Glutamatergic neuron (in vitro differentiated cells): ENCODE measurements around the gene DAGLA. TPM values are rescaled to one million over a fixed set of nuclear protein-coding genes. Genes with fewer than 3 reads are reported as not detected.
A peak's percentile ranks its signal among the peaks of the same experiment; 100 is the strongest.

Experiments
- DNase-seq: peaks from one replicate; pipeline ENCODE4 v3.0.0; 2022
- H3K27ac Mint-ChIP-seq: one replicate; pipeline ENCODE4 v1.8.0; 2020; ENCODE audit warnings: mild to moderate bottlenecking, mixed read lengths, inconsistent platforms; ENCODE audit not compliant: unreplicated experiment
- H3K27me3 Mint-ChIP-seq: one replicate; pipeline ENCODE4 v1.8.0; 2020; ENCODE audit warnings: mild to moderate bottlenecking, moderate library complexity, mixed read lengths, inconsistent platforms; ENCODE audit not compliant: unreplicated experiment
- H3K36me3 Mint-ChIP-seq: one replicate; pipeline ENCODE4 v1.8.0; 2020; ENCODE audit warnings: mild to moderate bottlenecking, mixed read lengths, inconsistent platforms; ENCODE audit not compliant: unreplicated experiment
- H3K4me1 Mint-ChIP-seq: one replicate; pipeline ENCODE4 v1.8.0; 2020; ENCODE audit warnings: mild to moderate bottlenecking, low read depth, mixed read lengths, inconsistent platforms; ENCODE audit not compliant: unreplicated experiment
- H3K4me3 Mint-ChIP-seq: one replicate; pipeline ENCODE4 v1.8.0; 2020; ENCODE audit warnings: mild to moderate bottlenecking, mixed read lengths, inconsistent platforms; ENCODE audit not compliant: unreplicated experiment
- H3K9me3 Mint-ChIP-seq: one replicate; pipeline ENCODE4 v1.8.0; 2020; ENCODE audit warnings: mild to moderate bottlenecking, moderate library complexity, mixed read lengths, inconsistent platforms; ENCODE audit not compliant: unreplicated experiment
- total RNA-seq: library from RNA; stranded (reverse); fragmentation: NEBNext Ultra II Directional; extraction: Animal tissue kit (Norgen Biotek cat#: 25700); gene quantifications from one replicate; pipeline ENCODE4 v1.2.1, GENCODE V29; 2021; ENCODE audit not compliant: unreplicated experiment
- TF ChIP-seq, protein P1 (sequence below): fragments of 200-600 bp; sonication (generic); IDR thresholded peaks from one replicate; pipeline ENCODE4 v1.5.0; 2021; ENCODE audit not compliant: partially characterized antibody, unreplicated experiment

The DAGLA gene
- total RNA-seq, 1 donor from 2014 or later: 9.6 TPM

DNA sequence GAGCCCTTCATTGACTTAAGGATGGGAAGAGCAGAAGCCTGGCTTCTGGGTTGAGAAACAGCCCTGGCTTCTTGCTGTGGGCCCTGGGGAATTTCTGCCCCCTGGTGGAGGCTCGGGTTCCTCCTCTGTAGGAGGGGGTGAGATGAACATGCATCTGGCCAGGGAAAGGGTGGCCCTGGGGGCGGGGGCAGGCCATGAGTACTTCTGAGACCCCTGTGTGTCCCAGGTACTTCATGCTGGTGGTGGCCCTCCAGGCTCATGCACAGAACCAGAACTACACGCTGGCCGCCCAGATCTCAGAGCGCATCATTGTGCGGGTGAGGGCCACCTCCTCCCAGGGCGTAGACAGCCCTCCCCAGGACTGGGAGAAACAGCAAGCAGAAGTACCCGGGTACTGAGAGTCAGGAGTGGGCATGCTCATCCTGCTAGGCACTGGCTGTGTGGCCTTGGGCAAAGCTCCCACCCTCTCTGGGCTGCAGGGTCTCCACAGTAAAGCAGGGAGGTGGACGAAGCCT, 96.4 kb downstream of the DAGLA start:
- Mint-ChIP-seq H3K36me3 (no peaks in the 10 kb centered on the region), H3K4me1 (peaks cover 1% of the 10 kb centered on the region), H3K9me3 (peaks cover 5% of the 10 kb centered on the region), H3K4me3 (no peak overlapping the region), H3K27ac (no peak overlapping the region), H3K27me3 (peaks cover 8% of the 10 kb centered on the region)
- peak; percentile 69 for DNase-seq
- TF ChIP-seq, protein P1, sequence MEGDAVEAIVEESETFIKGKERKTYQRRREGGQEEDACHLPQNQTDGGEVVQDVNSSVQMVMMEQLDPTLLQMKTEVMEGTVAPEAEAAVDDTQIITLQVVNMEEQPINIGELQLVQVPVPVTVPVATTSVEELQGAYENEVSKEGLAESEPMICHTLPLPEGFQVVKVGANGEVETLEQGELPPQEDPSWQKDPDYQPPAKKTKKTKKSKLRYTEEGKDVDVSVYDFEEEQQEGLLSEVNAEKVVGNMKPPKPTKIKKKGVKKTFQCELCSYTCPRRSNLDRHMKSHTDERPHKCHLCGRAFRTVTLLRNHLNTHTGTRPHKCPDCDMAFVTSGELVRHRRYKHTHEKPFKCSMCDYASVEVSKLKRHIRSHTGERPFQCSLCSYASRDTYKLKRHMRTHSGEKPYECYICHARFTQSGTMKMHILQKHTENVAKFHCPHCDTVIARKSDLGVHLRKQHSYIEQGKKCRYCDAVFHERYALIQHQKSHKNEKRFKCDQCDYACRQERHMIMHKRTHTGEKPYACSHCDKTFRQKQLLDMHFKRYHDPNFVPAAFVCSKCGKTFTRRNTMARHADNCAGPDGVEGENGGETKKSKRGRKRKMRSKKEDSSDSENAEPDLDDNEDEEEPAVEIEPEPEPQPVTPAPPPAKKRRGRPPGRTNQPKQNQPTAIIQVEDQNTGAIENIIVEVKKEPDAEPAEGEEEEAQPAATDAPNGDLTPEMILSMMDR: peak; percentile 68

DNA sequence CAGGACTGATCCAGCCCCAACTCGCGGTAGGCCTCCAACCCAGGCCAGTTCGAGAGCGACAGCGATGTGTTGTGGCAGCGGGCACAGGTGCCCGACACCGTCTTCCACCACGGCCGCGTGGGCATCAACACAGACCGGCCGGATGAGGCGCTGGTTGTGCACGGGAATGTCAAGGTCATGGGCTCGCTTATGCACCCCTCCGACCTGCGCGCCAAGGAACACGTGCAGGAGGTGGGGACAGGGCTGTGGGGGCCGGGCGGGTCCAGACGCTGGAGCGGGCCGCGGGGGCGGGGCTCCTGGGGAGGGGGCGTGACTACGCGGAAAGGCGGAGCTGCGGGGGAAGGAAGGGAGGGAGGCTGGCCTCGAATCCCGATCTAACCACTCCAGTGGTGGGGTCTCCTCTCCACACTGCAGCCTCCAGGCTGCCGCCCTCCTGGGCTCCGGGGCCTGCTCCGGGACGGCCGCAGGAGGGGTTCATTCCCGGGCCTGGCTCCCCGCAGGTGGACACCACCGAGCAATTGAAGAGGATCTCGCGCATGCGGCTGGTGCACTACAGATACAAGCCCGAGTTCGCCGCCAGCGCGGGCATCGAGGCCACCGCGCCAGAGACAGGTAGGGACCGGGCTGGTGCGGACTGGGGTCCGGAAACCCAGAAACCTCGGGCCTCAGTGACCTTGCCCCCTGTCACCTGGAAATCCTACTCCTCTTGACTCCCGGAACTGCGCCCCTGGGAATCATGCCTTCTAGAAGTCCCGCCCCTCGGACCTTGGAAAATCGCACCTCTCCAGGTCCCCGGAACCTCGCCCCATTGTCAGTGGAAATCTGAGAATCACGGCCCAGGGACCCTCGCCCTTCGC, 97.3 kb downstream of the DAGLA start:
- Mint-ChIP-seq H3K27ac (no peak overlapping the region), H3K36me3 (no peaks in the 10 kb centered on the region), H3K9me3 (peaks cover 5% of the 10 kb centered on the region), H3K4me3 (no peak overlapping the region), H3K27me3 (peaks cover 8% of the 10 kb centered on the region), H3K4me1 (peaks cover 1% of the 10 kb centered on the region)
- TF ChIP-seq, protein P1: no peak
- DNase-seq: no peak

DNA sequence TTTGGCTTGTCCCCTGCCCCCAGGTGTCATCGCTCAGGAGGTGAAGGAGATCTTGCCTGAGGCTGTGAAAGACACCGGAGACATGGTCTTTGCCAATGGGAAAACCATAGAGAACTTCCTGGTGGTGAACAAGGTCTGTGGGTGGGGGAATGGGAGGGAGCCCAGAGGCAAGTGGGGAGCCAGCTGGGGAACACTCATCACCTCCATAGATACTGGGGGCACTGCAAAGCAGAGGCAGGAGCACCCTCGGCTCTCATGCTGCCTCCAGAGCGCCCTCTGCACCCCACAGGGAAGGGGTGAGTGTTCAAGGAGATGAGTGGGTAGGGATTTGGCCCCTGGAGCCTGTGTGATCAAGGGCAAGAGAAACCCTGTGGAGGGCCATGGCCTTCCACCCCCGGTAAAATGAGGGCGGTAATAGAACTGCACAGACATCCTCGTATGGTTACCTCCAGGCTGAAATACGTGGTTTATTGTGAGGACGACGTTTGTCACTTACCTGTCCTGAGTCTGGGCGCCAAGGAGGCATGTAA, 98.2 kb downstream of the DAGLA start:
- H3K27me3 Mint-ChIP-seq: peaks cover 6% of the 10 kb centered on the region
- no peak for DNase-seq
- no peak overlapping the region for H3K27ac Mint-ChIP-seq
- H3K36me3 Mint-ChIP-seq: no peaks in the 10 kb centered on the region
- H3K4me3 Mint-ChIP-seq: no peak overlapping the region
- H3K4me1 Mint-ChIP-seq: no peaks in the 10 kb centered on the region
- TF ChIP-seq, protein P1: no peak
- H3K9me3 Mint-ChIP-seq: peaks cover 3% of the 10 kb centered on the region

DNA sequence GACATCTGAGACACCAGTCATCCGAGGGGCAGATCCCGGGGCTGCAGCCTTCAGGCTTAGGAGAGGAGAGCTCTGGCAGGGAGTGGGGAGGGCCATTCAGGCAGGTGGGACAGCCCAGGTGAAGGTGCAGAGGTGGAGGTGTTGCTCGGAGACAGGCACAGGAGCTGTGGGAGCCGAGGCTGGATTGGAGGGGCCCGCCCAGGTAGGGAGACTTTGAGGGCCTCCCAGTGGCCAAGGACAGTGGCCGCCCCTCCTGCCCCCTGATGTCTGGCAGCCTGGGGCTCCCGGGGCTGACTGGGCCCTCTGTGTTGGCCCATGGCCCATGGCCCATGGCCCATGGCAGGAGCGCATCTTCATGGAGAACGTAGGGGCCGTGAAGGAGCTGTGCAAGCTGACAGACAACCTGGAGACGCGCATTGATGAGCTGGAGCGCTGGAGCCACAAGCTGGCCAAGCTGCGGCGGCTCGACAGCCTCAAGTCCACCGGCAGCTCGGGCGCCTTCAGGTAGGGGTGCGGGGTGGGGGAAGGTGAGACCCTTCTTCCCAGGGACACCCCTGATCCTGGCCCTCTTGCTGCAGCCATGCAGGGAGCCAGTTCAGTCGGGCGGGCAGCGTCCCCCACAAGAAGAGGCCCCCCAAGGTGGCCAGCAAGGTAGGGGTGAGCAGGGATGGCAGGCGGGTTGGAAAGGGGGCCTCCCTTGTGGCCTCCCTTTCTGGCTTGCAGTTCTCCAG, 98.9 kb downstream of the DAGLA start:
- Mint-ChIP-seq H3K27me3 (peaks cover 6% of the 10 kb centered on the region), H3K9me3 (peaks cover 3% of the 10 kb centered on the region), H3K4me1 (no peaks in the 10 kb centered on the region), H3K4me3 (no peak overlapping the region), H3K36me3 (no peaks in the 10 kb centered on the region), H3K27ac (no peak overlapping the region)
- DNase-seq: no peak
- TF ChIP-seq, protein P1: no peak
